HepG2 (cell line): Measurements from ENCODE around the gene IRX4.

Source experiments
- EP300 ChIP-seq, 3 experiments: sonication (generic) in 1 of 3; formaldehyde crosslinking in 1 of 3; IDR thresholded peaks; 2 replicates each; pipeline versions ENCODE4 v1.5.1 to v1.6.1; 2011 to 2020; ENCODE audit warnings: low read depth in 2 of 3, low read length in 2 of 3, borderline replicate concordance in 1 of 3, improper control_type of control experiment in 1 of 3, mild to moderate bottlenecking in 1 of 3, missing genetic modification reagents in 1 of 3, moderate library complexity in 1 of 3
- KLF6 ChIP-seq: IDR thresholded peaks from 2 replicates; pipeline ENCODE4 v1.8.0; 2016; ENCODE audit warnings: missing biosample characterization, missing genetic modification reagents
- ZFP82 ChIP-seq: sonication (generic); formaldehyde crosslinking; IDR thresholded peaks from 2 replicates; pipeline ENCODE4 v1.5.1; 2020; ENCODE audit warnings: mild to moderate bottlenecking, missing genetic modification reagents, borderline replicate concordance
- ZNF746 ChIP-seq: sonication (generic); formaldehyde crosslinking; IDR thresholded peaks from 2 replicates; pipeline ENCODE4 v1.8.0; 2022; ENCODE audit warnings: mild to moderate bottlenecking, missing genetic modification reagents
- TF ChIP-seq, protein P1 (sequence below): fragments of 450-650 bp; IDR thresholded peaks from 2 replicates; pipeline ENCODE4 v1.6.1; 2017
- TF ChIP-seq, protein P2 (sequence below): sonication (generic); formaldehyde crosslinking; IDR thresholded peaks from 2 replicates; pipeline ENCODE4 v1.4.0; 2020; ENCODE audit warnings: missing genetic modification reagents

DNA sequence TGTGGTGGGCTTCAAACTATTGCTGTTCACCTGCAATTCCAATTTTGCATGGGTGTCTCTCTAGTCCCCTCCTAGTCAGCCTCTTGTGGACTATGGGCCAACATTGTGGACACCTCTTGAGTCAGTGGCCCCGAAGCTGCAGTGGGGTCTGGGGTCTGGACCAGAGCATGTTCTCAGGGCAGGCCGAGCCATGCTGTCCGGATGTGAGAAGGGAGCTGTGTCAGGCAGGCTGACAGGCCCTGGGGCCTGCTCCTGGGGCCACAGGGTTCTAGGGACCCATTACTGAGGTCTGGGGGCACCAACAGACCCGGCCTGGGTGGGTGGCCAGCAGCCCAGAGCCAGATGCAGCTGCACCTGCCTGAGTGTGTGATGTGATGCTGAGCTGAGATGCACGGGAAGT, 16.5 kb upstream of the IRX4 start:
- TF ChIP-seq, protein P1, sequence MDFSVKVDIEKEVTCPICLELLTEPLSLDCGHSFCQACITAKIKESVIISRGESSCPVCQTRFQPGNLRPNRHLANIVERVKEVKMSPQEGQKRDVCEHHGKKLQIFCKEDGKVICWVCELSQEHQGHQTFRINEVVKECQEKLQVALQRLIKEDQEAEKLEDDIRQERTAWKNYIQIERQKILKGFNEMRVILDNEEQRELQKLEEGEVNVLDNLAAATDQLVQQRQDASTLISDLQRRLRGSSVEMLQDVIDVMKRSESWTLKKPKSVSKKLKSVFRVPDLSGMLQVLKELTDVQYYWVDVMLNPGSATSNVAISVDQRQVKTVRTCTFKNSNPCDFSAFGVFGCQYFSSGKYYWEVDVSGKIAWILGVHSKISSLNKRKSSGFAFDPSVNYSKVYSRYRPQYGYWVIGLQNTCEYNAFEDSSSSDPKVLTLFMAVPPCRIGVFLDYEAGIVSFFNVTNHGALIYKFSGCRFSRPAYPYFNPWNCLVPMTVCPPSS, result no peak
- no peak for TF ChIP-seq EP300 (IDR thresholded peaks at IDR 0.05; ENCODE audit: low read depth in 2 of 2, low read length in 2 of 2)
- TF ChIP-seq EP300 (CRISPR knock-in tag; IDR thresholded peaks at IDR 0.05; ENCODE audit: borderline replicate concordance), result no peak
- TF ChIP-seq ZNF746 (CRISPR knock-in tag), result no peak
- TF ChIP-seq, protein P2, sequence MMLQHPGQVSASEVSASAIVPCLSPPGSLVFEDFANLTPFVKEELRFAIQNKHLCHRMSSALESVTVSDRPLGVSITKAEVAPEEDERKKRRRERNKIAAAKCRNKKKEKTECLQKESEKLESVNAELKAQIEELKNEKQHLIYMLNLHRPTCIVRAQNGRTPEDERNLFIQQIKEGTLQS (CRISPR knock-in tag), result no peak
- no peak for TF ChIP-seq KLF6 (CRISPR knock-in tag)
- no peak for TF ChIP-seq ZFP82
